ENCODE results near the gene NIM1K.
"Not testable (repeated sequence)": the region's sequence is repeated elsewhere in the genome, so short reads cannot be mapped to it uniquely, and the experiment has no call there.

Gene NIM1K

DNA sequence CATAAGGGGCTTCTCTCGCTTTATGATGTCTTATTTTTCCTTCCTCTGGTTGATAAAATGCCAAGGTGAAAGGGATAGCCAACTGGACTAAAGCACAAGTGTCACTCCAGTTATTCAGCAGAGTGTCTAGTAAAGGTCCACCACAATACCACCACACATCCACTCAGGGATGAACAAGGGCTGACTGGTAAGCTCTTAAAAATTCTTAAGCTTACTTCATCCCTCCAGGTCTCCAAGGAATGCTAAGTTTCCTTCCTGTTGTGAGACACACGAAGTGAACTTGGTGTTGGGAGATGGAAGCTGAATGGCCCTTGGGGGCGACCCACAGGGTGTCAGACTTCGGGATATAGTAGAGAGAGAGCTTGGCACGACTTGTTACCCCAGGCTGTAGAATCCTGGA lies 124.4 kb downstream of the NIM1K start:
- no peak for DNase-seq

- no peak for DNase-seq
These were observed 128.8 kb downstream of the NIM1K start for GRCh38 chr5:43320846-43321245.

DNA sequence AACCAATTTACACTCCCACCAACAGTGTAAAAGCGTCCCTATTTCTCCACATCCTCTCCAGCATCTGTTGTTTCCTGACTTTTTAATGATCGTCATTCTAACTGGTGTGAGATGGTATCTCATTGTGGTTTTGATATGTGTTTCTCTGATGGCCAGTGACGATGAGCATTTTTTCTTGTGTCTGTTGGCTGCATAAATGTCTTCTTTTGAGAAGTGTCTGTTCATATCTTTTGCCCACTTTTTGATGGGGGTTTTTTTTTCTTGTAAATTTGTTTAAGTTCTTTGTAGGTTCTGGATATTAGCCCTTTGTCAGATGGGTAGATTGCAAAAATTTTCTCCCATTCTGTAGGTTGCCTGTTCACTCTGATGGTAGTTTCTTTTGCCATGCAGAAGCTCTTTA lies 131.5 kb downstream of the NIM1K start:
- not testable (repeated sequence) for DNase-seq

DNA sequence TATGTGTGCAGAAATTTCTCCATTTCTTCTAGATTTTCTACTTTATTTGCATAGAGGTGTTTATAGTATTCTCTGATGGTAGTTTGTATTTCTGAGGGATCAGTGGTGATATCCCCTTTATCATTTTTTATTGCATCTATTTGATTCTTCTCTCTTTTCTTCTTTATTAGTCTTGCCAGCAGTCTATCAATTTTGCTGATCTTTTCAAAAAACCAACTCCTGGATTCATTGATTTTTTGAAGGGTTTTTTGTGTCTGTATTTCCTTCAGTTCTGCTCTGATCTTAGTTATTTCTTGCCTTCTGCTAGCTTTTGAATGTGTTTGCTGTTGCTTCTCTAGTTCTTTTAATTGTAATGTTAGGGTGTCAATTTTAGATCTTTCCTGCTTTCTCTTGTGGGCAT lies 133.6 kb downstream of the NIM1K start:
- not testable (repeated sequence) for DNase-seq
